ENCODE data around the gene RXFP4. TPM values are rescaled to one million over a fixed set of nuclear protein-coding genes. Genes with fewer than 3 reads are reported as not detected.

RXFP4 gene
- total and polyA plus RNA-seq, 4 donors, result not detected

DNA sequence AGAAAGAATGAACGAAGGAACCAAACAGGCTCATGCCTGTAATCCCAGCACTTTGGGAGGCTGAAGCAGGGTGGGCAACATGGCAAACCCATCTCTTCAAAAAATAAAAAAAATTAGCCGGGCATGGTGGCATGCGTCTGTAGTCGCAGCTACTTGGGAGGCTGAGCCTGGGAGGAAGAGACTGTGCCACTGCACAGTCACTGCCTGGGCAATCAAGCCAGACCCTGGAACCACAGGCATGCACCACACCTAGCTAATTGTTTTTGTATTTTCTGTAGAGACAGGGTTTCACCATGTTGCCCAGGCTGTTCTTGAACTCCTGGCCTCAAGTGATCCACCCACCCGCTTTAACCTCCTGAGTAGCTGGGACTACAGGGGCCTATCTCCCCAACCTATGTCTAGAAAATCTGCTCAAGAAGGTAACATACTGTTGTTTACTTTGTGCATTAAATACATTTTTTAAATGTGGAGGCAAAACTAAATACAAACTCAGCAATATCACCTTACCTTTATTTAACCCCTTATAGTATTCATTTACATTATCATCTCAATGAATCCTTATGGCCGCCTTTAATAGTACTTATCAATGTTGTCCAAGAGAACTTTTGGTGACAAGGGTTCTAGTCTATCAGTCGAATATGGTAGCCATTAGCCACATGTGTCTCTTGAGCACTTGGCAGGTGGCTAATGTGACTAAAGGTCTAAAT, 10.0 kb upstream of the RXFP4 start:
- WGBS, result 87% methylated on average over 7 of the region's 7 CpGs
- Histone ChIP-seq H3K4me3 (ENCODE audit: low read depth in 1 of 3, low read length in 3 of 3) (no peak overlapping the region), H3K4me1 (ENCODE audit: control insufficient read depth in 4 of 4, insufficient read depth in 4 of 4, low read length in 3 of 4) (peaks cover 12 to 38% (median 24%) of the 10 kb centered on the region in 4 donors), H3K36me3 (ENCODE audit: control insufficient read depth in 4 of 4, insufficient read depth in 3 of 4, low read depth in 1 of 4, low read length in 3 of 4) (peaks cover 15 to 43% (median 40%) of the 10 kb centered on the region in 4 donors), H3K9ac (ENCODE audit: low read depth in 1 of 2, low read length in 2 of 2) (no peak overlapping the region), H3K27me3 (ENCODE audit: control insufficient read depth in 4 of 4, insufficient read depth in 4 of 4, low read length in 3 of 4) (no peaks in the 10 kb centered on the region), H3K27ac (ENCODE audit: low read depth in 1 of 2, low read length in 2 of 2) (no peak overlapping the region), H3K9me3 (ENCODE audit: control insufficient read depth in 4 of 4, low read length in 3 of 4) (no peaks in the 10 kb centered on the region)
- no peak for DNase-seq (ENCODE audit: low spot score)
- TF ChIP-seq EGR1 (IDR thresholded peaks at IDR 0.05; ENCODE audit: low read depth in 2 of 2) (no peak), NR2F2 (IDR thresholded peaks at IDR 0.05) (no peak), RXRA (IDR thresholded peaks at IDR 0.05) (no peak), YY1 (IDR thresholded peaks at IDR 0.05) (no peak), HNF4A (conservative IDR thresholded peaks at IDR 0.05) (no peak), FOXA2 (IDR thresholded peaks at IDR 0.05) (no peak), RAD21 (IDR thresholded peaks at IDR 0.05) (no peak), TAF1 (conservative IDR thresholded peaks at IDR 0.05) (no peak)
- TF ChIP-seq, protein P1, sequence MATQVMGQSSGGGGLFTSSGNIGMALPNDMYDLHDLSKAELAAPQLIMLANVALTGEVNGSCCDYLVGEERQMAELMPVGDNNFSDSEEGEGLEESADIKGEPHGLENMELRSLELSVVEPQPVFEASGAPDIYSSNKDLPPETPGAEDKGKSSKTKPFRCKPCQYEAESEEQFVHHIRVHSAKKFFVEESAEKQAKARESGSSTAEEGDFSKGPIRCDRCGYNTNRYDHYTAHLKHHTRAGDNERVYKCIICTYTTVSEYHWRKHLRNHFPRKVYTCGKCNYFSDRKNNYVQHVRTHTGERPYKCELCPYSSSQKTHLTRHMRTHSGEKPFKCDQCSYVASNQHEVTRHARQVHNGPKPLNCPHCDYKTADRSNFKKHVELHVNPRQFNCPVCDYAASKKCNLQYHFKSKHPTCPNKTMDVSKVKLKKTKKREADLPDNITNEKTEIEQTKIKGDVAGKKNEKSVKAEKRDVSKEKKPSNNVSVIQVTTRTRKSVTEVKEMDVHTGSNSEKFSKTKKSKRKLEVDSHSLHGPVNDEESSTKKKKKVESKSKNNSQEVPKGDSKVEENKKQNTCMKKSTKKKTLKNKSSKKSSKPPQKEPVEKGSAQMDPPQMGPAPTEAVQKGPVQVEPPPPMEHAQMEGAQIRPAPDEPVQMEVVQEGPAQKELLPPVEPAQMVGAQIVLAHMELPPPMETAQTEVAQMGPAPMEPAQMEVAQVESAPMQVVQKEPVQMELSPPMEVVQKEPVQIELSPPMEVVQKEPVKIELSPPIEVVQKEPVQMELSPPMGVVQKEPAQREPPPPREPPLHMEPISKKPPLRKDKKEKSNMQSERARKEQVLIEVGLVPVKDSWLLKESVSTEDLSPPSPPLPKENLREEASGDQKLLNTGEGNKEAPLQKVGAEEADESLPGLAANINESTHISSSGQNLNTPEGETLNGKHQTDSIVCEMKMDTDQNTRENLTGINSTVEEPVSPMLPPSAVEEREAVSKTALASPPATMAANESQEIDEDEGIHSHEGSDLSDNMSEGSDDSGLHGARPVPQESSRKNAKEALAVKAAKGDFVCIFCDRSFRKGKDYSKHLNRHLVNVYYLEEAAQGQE (IDR thresholded peaks at IDR 0.05), result no peak
- TF ChIP-seq, protein P2, sequence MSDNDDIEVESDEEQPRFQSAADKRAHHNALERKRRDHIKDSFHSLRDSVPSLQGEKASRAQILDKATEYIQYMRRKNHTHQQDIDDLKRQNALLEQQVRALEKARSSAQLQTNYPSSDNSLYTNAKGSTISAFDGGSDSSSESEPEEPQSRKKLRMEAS (IDR thresholded peaks at IDR 0.05), result no peak

DNA sequence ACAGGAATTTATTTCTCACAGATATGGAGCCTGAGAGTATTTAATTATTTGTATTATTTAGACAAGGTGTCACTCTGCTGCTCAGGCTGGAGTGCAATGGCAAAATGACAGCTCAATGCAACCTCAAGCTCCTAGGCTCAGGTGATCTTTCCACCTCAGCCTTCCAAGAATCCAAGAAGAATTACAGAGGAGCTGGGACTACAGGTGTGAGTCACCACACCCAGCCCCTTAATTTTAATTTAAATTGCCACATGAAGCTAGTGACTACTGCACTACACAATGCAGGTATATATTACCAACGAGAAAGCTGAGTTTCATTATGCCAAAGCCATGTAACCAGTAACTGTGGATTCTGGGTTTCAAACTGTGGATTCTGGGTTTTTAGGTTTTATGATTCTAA, 9.4 kb upstream of the RXFP4 start:
- 73% methylated on average over 1 of the region's 1 CpG for whole genome bisulfite sequencing
- Histone ChIP-seq H3K4me1 (ENCODE audit: control insufficient read depth in 4 of 4, insufficient read depth in 4 of 4, low read length in 3 of 4) (peaks cover 12 to 38% (median 24%) of the 10 kb centered on the region in 4 donors), H3K27ac (ENCODE audit: low read depth in 1 of 2, low read length in 2 of 2) (no peak overlapping the region)

DNA sequence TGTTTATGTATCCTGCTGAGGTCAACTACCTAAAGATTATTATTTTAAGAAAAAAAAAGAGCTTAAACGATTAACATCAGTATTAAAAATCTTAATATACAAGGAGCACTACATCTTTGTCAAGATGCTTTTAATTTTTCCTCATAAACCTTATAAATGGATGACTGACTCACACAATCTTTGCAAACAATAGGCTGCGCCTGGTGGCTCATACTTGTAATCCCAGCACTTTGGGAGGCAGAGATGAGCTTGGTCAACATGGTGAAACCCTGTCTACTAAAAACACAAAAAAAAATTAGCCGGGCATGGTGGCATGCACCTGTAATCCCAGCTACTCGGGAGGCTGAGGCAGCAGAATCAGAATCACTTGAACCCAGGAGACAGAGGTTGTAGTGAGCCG, 9.0 kb upstream of the RXFP4 start:
- Histone ChIP-seq H3K4me3 (ENCODE audit: low read depth in 1 of 3, low read length in 3 of 3) (no peak overlapping the region), H3K36me3 (ENCODE audit: control insufficient read depth in 4 of 4, insufficient read depth in 3 of 4, low read depth in 1 of 4, low read length in 3 of 4) (peaks cover 9 to 34% (median 31%) of the 10 kb centered on the region in 4 donors), H3K27me3 (ENCODE audit: control insufficient read depth in 4 of 4, insufficient read depth in 4 of 4, low read length in 3 of 4) (no peaks in the 10 kb centered on the region), H3K27ac (ENCODE audit: low read depth in 1 of 2, low read length in 2 of 2) (no peak overlapping the region), H3K9me3 (ENCODE audit: control insufficient read depth in 4 of 4, low read length in 3 of 4) (no peaks in the 10 kb centered on the region), H3K9ac (ENCODE audit: low read depth in 1 of 2, low read length in 2 of 2) (no peak overlapping the region), H3K4me1 (ENCODE audit: control insufficient read depth in 4 of 4, insufficient read depth in 4 of 4, low read length in 3 of 4) (peaks cover 12 to 38% (median 24%) of the 10 kb centered on the region in 4 donors)
- no peak for DNase-seq (ENCODE audit: low spot score)
- WGBS, result 86% methylated on average over 5 of the region's 5 CpGs
- TF ChIP-seq, protein P1 (IDR thresholded peaks at IDR 0.05), result no peak
- TF ChIP-seq, protein P3, sequence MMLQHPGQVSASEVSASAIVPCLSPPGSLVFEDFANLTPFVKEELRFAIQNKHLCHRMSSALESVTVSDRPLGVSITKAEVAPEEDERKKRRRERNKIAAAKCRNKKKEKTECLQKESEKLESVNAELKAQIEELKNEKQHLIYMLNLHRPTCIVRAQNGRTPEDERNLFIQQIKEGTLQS (IDR thresholded peaks at IDR 0.05), result no peak
- TF ChIP-seq EGR1 (IDR thresholded peaks at IDR 0.05; ENCODE audit: low read depth in 2 of 2), result no peak
- no peak for TF ChIP-seq HNF4G (IDR thresholded peaks at IDR 0.05)
- TF ChIP-seq NR2F2 (IDR thresholded peaks at IDR 0.05), result no peak
- TF ChIP-seq, protein P2 (IDR thresholded peaks at IDR 0.05), result no peak
- TF ChIP-seq RXRA (IDR thresholded peaks at IDR 0.05), result no peak
- TF ChIP-seq RAD21 (IDR thresholded peaks at IDR 0.05), result no peak
- TF ChIP-seq FOXA1 (IDR thresholded peaks at IDR 0.05), result no peak

More for the DNA sequence above, 9.4 kb upstream of the RXFP4 start:
- no peak for TF ChIP-seq FOXA1 (IDR thresholded peaks at IDR 0.05)
- TF ChIP-seq HNF4G (IDR thresholded peaks at IDR 0.05), result no peak
- TF ChIP-seq SP1 (IDR thresholded peaks at IDR 0.05), result no peak
- TF ChIP-seq TAF1 (conservative IDR thresholded peaks at IDR 0.05), result no peak
- TF ChIP-seq HNF4A (conservative IDR thresholded peaks at IDR 0.05), result no peak
- TF ChIP-seq, protein P3 (IDR thresholded peaks at IDR 0.05), result no peak
- TF ChIP-seq, protein P2 (IDR thresholded peaks at IDR 0.05), result no peak
- TF ChIP-seq NR2F2 (IDR thresholded peaks at IDR 0.05), result no peak
- TF ChIP-seq RAD21 (IDR thresholded peaks at IDR 0.05), result no peak
- Histone ChIP-seq H3K36me3 (ENCODE audit: control insufficient read depth in 4 of 4, insufficient read depth in 3 of 4, low read depth in 1 of 4, low read length in 3 of 4) (peaks cover 11 to 37% (median 34%) of the 10 kb centered on the region in 4 donors), H3K9me3 (ENCODE audit: control insufficient read depth in 4 of 4, low read length in 3 of 4) (no peaks in the 10 kb centered on the region), H3K27me3 (ENCODE audit: control insufficient read depth in 4 of 4, insufficient read depth in 4 of 4, low read length in 3 of 4) (no peaks in the 10 kb centered on the region), H3K9ac (ENCODE audit: low read depth in 1 of 2, low read length in 2 of 2) (no peak overlapping the region), H3K4me3 (ENCODE audit: low read depth in 1 of 3, low read length in 3 of 3) (no peak overlapping the region)
- DNase-seq (ENCODE audit: low spot score), result no peak

Measured in liver (tissue), 9 donors.